Right kidney (tissue), 1 donor: ENCODE data around the gene GANAB.
A peak's percentile ranks its signal among the peaks of the same experiment; 100 is the strongest.
"Not testable (repeated sequence)": the region's sequence is repeated elsewhere in the genome, so short reads cannot be mapped to it uniquely, and the experiment has no call there.

Experiments
- DNase-seq: peaks from one replicate; pipeline ENCODE4 v3.0.0-alpha.2; 2016

The GANAB gene

DNA sequence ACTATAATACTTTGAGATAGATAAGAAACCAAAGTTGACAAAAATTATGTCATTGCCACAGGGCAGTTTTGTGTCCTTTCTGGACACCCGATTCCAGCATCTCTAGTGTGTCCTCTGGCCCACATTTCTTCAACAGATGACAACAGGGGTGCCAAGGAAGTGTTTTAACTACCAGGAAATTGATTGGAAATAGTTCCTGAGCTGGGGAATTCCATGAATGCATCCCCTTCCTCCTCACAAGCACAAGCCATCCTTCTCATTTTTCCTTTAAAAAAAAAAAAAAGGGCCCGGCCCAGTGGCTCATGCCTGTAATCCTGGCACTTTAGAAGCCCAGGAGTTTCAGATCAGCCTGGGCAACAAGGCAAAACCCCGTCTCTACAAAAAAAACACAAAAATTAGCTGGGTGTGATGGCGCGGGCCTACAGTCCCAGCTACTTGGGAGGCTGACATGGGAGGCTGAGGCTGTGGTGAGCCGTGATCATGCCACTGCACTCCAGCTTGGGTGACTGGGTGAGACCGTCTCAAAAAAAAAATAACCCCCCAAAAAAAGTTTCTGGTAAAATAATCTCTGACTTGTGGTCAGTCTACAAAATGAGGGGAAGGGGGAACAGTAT is 23.8 kb downstream of the GANAB start:
- no peak for DNase-seq

DNA sequence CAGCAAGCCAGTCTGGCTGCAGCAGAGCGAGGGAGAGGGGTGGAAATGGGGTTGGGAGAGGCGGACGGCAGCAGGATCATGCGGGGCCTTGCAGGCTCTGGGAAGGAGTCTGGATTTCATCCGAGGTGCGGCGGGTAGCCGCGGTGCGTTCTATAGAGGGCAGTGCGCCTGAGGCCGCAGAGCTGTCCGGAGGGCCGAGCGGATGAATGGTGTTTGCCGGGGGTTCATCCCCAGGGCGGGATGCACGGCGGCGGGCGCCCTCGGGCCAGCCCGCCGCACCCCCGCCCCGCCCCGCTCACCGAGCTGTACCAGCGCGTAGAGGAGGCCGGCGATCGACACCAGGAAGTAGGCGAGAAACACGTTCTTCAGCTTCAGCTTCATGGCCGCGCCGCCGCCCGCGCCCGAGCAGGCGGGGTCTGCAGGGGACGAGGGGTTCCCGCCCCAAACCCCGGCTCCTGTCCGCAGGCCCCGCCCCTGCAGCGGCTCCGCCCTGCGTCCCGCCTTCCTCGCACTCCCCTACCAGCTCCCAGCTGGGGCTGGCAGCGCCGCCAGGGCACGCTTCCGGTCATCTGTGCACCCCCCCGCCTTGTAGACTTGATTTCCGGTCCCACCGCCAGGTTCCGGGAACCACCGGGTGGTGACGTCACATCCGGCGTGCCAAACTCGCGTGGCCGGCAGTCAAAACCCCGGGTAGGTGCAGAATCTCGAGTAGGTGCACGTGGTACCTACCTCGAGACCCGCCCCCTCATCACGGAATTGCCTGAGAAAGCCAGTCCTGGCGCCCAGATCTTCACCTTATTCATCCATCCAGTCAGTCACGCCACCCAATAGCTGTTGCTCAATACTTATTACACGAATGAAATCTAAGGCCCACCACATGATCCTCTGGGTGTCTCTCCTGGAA is 24.6 kb downstream of the GANAB start, which contains the start of gene B3GAT3:
TSS of gene B3GAT3 (minus strand) at position 420 of the 904 bp plus-strand sequence. CDS start at position 381, 39 bp downstream.
- peak; percentile 87 for DNase-seq

DNA sequence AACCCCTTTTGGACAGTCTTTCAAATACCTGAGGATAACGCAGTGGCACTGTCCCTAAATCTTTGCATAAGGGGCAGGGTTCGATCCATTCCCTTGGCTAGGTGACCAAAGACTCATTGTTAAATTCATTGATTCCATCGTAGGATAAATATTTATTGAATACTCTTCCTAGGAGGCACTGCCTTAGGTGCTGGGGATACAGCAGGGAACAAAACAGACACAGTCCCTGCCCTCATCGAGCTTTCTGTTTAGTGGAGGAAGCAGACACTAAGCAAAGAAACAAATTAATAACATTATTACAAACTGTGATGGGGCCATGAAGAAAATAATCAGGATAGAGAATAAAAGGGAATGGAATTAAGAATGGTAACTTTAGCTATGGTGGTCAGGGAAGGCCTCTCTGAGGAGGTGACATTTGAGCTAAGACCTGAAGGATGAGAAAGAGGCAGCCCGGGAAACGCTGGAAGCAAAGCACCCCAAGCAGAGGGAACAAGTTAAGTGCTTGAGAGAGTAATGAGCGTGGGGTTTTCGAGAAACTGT is 25.3 kb downstream of the GANAB start:
- DNase-seq, result no peak

DNA sequence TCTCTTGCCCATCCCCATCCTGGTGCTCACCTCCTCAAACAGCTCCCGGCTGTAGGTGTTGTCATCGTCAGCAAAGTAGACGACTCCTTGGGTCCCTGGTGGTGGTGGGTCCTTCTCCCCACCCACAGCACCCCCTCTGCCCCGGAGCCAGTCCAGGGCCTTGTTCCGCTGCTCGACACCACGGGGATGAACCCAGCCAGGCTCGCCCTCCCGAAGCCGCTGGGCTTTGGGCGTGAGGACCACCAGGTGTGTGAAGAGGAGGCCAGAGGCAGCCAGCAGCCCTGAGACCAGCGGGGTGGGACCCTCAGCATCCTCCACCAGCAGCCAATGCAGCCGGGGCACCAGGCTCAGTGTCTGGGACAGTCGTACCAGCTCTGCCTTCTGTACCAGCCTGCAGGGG is 29.5 kb downstream of the GANAB start:
- not testable (repeated sequence) for DNase-seq

GRCh38 chr11:62615521-62615920 is 30.9 kb downstream of the GANAB start:
- no peak for DNase-seq

GRCh38 chr11:62614275-62614674 is 32.1 kb downstream of the GANAB start:
- DNase-seq, result no peak

DNA sequence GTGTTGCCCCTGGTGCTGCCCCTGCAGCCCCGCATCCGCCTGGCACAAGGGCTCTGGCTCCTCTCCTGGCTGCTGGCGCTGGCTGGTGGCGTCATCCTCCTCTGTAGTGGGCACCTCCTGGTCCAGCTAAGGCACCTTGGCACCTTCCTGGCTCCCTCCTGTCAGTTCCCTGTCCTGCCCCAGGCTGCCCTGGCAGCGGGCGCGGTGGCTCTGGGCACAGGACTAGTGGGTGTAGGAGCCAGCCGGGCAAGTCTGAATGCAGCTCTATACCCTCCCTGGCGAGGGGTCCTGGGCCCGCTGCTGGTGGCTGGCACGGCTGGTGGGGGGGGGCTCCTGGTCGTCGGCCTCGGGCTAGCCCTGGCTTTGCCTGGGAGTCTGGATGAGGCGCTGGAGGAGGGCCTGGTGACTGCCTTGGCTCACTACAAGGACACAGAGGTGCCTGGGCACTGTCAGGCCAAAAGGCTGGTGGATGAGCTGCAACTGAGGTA is 33.1 kb downstream of the GANAB start:
- DNase-seq, result no peak

DNA sequence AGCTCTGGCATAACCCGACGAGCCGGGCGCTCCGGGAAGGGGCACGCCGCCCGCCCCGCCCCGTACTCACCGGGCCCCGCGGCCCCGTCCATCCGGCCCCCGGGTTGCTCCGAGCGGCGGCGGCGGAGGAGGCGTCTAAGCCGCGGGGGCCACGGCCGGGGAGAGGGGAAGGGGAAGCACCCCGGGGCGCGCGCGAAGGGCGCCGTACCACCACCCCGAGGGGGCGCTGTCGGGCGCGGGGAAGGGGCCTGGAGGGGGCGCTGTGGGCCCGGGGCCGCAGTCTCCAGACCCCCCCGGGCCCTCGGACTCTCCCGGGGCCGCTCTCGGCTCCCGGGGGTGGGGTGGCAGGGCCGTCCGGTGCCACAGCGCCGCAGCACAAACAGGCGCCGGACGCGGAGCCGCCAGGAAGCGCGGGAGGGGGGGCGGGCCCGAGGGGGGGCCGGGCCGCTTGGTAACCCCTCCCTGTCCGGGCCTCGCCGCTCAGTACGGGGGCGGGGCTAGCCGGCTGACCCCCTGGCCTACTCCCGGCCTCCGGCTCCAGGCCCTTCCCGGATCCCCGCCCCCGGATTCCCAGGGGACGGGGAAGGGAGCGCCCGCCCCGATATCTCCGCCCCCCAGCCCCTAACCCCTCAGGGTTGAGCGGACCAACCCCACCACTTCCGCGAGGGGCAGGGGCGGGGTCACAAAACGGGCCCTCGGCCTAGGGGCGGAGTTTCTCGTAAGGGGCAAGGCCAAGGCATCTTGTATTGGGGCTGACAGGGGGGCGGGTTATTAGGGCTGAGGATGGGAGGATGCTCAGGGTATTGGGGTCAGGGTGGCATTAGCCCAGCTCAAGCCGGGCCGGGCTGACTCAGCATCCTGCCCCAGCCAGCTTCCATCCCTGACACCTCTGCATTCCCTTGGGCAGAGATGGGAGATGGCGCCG is 33.8 kb downstream of the GANAB start, which contains the start of the genes EML3 and ROM1:
TSS of gene EML3 (minus strand) at position 410 of the 925 bp plus-strand sequence. CDS start at position 92, 318 bp downstream.
TSS of gene ROM1 (plus strand) at position 892 of the 925 bp plus-strand sequence. CDS start at position 917, 25 bp downstream.
- DNase-seq, result peak; percentile 65

GRCh38 chr11:62611705-62612365 is 34.6 kb downstream of the GANAB start:
- peak; percentile 72 for DNase-seq

- no peak for DNase-seq
Observed at GRCh38 chr11:62610814-62611704, 35.4 kb downstream of the GANAB start.

GRCh38 chr11:62610403-62610802 is 36.0 kb downstream of the GANAB start:
- no peak for DNase-seq

- no peak for DNase-seq
Observed at GRCh38 chr11:62608776-62609175, 37.6 kb downstream of the GANAB start.

- no peak for DNase-seq
Observed at GRCh38 chr11:62607714-62608113, 38.7 kb downstream of the GANAB start.

DNA sequence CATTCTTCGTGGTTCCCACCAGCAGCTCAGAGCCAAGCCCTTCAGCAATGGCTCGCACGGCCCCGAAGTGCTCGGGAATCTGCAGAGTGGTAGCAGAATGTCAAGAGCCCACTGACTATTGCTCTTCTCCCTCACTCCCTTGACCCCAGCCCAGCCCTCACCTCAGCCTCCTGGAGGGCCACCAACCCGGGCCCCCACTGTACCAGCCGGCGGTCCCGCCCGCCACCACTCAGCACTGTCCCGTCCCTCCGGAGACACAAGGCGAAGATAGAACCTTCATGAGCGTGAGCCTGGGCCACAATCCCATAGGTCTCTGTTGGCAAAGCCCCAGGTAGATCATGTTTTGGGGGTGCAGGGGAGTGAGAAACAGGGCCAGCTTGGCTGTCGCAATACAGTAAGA is 40.5 kb downstream of the GANAB start:
- DNase-seq, result no peak

GRCh38 chr11:62605467-62605866 is 40.9 kb downstream of the GANAB start:
- no peak for DNase-seq

- DNase-seq, result peak; percentile 49
Observed at GRCh38 chr11:62604460-62605120, 41.8 kb downstream of the GANAB start.

- no peak for DNase-seq
Observed at GRCh38 chr11:62603776-62604299, 42.6 kb downstream of the GANAB start.

- DNase-seq, result no peak
Observed at GRCh38 chr11:62603072-62603408, 43.4 kb downstream of the GANAB start.
